Epithelial cell of proximal tubule (primary cell): Measurements from ENCODE around the gene SNAPIN. TPM values are rescaled to one million over a fixed set of nuclear protein-coding genes. Genes with fewer than 3 reads are reported as not detected.

Source experiments
- DNase-seq: peaks from one replicate; pipeline ENCODE4 v3.0.0-alpha.2; 2011; ENCODE audit warnings: low read depth
- H3K4me3 ChIP-seq: 2 replicates; pipeline ENCODE4 v1.5.1; 2011; ENCODE audit warnings: low read depth, mild to moderate bottlenecking, low read length
- total RNA-seq: library from RNA; depleted of rRNA; stranded (reverse); fragments of >200 nt; gene quantifications from 2 replicates; pipeline ENCODE4 v1.2.3, GENCODE V29; 2015
- TF ChIP-seq, protein P1 (sequence below): conservative IDR thresholded peaks from 2 replicates; pipeline ENCODE4 v1.5.1; 2012; ENCODE audit warnings: low read depth, mild to moderate bottlenecking, low read length

SNAPIN gene
- total RNA-seq, 1 donor from 2014 or later: 59.8 TPM

DNA sequence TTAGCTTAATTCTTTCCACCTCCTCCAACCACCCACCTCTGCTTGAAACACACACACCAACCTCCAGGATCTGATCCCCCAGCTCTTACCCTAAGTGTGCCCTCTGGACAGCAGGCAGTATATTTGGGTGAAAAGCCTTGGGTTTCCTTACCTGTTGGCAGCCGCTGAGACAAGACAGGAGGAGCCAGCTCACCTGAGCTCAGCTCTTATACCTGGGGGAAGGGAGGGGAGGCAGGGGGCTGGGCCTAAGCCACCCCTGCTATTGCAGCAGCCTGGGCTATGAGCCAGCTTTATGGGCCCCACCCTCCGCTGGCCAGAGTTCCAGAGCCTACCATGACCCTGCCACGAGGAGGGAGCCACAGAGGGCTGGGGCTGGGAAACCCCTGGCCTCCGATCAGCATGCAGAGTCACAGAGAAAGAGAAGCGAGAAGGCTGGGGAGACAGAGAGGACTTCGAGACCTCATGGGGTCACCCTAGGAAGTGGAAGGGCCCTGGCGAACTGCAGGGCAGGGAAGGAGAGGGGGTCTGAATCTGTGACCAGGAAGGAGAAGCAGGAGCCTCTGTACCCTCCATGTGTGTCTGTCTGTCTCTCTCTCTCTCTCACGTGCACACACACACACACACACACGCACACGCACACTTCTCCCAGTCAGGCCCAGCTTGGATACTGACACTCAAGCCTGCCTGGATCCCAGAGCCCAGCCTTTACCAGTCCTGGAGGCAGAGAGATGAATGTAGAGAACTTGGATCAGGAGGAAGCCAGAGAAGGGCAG is 42.2 kb upstream of the SNAPIN start, which contains the start of gene S100A14:
TSS of gene S100A14 (minus strand) at position 182 of the 773 bp plus-strand sequence. CDS start 467 bp downstream, outside the sequence.
- no peak within 1 kb of the TSS for H3K4me3 ChIP-seq
- DNase-seq: no peak
- TF ChIP-seq, protein P1, sequence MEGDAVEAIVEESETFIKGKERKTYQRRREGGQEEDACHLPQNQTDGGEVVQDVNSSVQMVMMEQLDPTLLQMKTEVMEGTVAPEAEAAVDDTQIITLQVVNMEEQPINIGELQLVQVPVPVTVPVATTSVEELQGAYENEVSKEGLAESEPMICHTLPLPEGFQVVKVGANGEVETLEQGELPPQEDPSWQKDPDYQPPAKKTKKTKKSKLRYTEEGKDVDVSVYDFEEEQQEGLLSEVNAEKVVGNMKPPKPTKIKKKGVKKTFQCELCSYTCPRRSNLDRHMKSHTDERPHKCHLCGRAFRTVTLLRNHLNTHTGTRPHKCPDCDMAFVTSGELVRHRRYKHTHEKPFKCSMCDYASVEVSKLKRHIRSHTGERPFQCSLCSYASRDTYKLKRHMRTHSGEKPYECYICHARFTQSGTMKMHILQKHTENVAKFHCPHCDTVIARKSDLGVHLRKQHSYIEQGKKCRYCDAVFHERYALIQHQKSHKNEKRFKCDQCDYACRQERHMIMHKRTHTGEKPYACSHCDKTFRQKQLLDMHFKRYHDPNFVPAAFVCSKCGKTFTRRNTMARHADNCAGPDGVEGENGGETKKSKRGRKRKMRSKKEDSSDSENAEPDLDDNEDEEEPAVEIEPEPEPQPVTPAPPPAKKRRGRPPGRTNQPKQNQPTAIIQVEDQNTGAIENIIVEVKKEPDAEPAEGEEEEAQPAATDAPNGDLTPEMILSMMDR: no peak

DNA sequence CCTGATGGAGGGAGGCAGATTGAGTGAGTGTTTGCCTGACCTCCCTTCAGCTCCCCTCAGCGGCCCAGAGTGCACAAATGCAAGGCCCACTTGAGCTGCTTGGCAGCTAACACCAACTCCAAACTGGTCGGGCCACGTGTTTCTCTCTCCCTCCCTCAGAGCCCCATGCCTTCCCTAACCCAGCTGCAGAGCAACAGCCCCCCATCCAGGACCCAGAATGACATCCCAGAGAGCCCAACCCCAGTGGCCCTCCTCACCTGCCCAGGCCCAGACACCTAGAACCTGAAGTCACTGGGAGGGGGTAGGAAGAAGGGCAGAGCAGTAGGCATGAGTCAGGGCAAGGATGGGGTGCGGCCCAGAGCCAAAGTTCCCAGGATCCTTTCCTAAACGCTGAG is 41.6 kb upstream of the SNAPIN start:
- no peak for DNase-seq
- TF ChIP-seq, protein P1: no peak
- no peak overlapping the region for H3K4me3 ChIP-seq

DNA sequence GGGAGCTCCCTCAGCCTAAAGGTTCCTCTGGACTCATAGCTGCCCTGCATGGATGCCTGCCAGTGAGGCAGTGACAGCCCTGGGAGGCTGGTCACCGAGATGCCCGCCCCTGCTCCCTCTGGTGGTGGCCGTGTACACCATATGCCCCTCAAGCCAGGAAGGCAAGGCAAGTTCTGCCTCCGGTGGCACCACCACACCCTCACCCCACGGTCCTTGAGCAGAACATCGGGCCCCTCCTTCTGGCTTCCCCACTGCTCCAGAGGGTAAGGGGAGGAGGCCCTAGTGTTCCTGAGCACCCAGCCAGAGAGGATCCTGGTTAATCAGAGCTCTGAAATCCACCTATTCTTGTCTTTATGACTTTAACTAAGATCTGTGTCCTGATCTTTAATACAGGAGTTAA is 40.8 kb upstream of the SNAPIN start:
- H3K4me3 ChIP-seq: no peak overlapping the region
- no peak for DNase-seq
- TF ChIP-seq, protein P1: peak; percentile 85

DNA sequence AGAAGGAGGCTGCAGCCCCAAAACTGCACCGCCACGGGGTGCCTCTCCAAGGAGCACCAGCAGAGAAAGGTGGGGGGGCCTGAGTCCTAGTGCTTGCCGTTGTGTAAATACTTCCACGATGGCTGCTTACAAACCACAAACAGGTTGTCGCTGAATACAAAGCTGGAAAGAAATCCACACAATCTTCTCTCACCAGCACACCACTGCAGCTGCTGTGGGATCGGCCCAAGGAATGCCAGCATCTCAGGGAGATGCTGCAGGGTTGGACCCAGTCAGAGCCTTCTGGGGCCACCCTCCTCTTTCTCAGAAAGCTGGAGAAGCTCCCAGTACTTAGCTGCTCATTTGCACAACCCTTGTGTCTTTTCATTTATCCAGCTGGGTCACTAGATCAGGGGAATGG is 39.3 kb upstream of the SNAPIN start:
- H3K4me3 ChIP-seq: no peak overlapping the region
- DNase-seq: no peak
- TF ChIP-seq, protein P1: no peak

DNA sequence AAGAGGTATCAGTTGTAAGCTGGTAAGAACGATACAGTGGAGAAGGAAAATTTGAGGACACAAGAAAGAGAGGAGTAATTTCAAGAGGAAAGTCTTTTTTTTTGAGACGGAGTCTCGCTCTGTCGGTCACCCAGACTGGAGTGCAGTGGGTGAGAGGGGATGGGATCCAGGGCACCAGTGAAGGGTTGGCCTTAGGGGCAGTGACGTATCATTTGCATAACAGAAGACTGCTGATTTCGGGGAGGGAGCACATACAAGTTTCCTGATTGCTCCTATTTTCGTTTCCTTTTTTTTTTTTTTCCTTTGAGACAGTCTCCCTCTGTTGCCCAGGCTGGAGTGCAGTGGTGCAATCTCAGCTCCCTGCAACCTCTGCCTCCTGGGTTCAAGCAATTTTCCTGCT is 35.4 kb upstream of the SNAPIN start:
- DNase-seq: no peak
- TF ChIP-seq, protein P1: no peak
- H3K4me3 ChIP-seq: no peak overlapping the region

DNA sequence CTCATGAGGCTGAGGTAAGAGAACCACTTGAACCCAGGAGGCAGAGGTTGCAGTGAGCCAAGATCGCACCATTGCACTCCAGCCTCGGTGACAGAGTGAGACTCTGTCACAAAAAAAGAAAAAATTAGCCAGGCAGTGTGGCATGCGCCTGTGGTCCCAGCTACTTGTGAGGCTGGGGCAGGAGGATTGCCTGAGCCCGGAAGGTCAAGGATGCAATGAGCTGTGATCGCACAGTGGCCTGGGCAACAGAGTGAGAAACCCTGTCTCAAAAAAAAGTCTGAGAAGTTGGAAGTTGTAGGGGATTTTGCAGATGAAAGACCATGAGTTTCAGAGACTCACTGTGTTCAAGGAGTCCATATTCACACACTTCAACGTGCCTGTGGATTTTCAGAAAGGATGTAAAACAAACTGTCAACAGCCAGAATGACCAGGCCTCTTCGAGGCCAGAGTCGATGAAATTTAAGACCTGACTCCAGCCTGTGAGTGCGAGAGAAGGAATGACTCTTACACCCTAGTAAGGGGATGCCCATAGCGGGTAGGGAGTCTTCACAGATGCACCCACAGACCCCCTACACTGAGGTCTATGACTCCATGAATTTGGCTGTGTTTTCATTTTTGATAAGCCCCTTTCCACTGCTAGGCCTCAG is 33.4 kb upstream of the SNAPIN start:
- peak overlapping the region; percentile 87 for H3K4me3 ChIP-seq
- DNase-seq: no peak
- TF ChIP-seq, protein P1: no peak

DNA sequence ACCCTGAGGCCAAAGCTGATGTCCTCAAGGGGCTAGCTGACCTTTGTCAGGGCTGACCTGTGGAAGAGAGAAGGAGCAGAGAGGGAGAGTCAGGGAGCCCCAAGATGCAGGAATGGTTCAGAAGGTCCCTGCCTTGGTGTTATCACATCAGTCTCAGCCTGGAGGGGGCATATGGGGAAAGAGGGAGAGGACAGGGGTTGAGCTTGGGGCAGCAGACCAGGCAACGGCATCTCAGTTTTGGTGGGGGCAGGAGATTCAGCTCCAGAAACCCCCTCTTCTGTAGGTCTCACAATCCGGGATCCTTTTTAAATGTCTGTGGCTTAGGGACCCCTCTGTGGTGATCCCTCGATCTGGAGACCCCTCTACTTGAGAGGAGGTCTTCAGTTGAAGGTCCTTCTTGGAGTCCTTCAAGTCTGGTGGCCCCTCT is 32.0 kb upstream of the SNAPIN start:
- H3K4me3 ChIP-seq: peak overlapping the region; percentile 87
- TF ChIP-seq, protein P1: no peak
- DNase-seq: no peak
